Ramos (cell line): Measurements from ENCODE around the gene ZNF526.

ENCODE experiments used
- in situ Hi-C: fragments of 300-500 bp; cut with MboI; formaldehyde crosslinking; loops from one replicate; pipeline ENCODE4 v1.14.3; 2022; ENCODE audit warnings: low sequenced_read_pairs; ENCODE audit not compliant: unreplicated experiment

Gene ZNF526

DNA sequence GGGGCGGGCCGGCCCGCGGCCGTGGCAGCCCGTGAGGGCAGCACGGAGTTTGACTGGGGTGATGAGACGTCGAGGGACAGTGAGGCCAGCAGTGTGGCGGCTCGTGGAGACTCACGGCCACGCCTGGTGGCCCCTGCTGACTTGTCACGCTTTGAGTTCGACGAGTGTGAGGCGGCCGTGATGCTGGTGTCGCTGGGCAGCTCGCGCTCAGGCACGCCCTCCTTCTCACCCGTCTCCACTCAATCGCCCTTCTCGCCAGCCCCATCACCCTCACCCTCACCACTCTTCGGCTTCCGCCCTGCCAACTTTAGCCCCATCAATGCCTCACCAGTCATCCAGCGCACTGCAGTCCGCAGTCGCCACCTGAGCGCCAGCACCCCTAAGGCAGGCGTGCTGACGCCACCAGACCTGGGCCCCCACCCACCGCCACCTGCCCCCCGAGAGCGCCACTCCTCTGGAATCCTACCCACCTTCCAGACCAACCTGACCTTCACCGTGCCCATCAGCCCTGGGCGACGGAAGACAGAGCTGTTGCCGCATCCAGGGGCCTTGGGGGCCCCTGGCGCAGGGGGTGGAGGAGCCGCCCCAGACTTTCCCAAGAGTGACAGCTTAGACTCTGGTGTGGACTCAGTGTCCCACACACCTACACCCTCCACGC is 53.4 kb downstream of the ZNF526 start:
- in situ Hi-C loops, result loop anchor here (25.0 kb wide), 1 partner anchor 1486 kb away; the partner anchor contains the start of genes EGLN2, MIA and RAB4B

DNA sequence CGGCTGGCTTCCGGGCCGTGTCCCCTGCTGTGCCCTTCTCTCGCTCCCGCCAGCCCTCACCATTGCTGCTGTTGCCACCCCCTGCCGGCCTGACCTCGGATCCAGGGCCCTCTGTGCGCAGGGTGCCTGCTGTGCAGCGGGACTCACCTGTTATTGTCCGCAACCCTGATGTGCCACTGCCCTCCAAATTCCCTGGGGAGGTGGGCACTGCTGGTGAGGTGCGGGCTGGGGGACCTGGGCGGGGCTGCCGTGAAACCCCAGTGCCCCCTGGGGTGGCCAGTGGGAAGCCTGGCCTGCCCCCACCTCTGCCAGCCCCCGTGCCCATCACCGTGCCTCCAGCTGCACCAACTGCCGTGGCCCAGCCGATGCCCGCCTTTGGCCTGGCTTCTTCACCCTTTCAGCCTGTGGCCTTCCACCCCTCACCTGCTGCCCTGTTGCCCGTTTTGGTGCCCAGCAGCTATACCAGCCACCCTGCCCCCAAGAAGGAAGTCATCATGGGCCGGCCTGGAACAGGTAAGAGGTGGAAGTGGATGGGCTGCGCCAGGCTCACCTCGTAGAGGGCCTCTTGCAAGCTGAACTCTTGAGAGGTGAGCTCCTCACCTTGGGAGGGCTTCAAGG is 54.1 kb downstream of the ZNF526 start:
- in situ Hi-C loops, result loop anchor here (25.0 kb wide), 1 partner anchor 1487 kb away; the partner anchor contains the start of genes EGLN2, MIA and RAB4B

DNA sequence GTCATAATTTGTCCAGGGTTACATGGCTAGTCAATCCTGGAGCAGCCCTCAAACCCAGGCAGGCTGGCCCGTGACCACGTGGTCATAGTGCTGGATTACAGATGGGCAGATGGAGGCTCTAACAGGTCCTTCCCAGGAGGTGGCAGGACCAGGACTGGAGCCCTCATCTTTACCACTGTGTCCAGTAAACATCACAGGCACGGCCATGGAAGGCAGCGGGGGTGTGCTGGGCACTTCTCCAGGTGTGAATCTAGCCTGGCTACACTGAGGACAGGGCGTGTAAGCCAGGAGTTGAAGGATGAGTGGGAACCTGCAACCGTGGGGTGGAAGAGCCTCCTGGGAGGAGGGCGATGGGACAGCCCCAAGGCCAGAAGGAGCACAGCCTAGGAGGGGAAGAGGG is 55.0 kb downstream of the ZNF526 start:
- in situ Hi-C loops, result no loop called here

DNA sequence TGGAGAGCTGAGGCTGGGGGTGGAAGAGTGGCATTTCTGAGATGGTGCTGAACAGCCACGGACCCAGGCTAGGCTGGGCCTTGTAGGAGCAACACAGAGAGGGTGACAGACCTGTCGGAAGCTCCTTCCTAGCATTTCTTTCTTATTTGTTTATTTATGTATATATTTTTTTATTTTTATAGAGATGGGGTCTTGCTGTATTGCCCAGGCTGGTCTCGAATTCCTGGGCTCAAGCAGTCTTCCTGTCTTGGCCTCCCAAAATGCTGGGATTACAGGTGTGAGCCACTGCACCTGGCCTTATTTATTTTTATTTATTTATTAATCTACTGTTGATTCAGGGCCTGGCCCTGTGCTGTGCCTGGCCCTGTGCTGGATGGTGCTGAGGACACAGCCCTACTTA is 55.4 kb downstream of the ZNF526 start:
- in situ Hi-C loops, result no loop called here

DNA sequence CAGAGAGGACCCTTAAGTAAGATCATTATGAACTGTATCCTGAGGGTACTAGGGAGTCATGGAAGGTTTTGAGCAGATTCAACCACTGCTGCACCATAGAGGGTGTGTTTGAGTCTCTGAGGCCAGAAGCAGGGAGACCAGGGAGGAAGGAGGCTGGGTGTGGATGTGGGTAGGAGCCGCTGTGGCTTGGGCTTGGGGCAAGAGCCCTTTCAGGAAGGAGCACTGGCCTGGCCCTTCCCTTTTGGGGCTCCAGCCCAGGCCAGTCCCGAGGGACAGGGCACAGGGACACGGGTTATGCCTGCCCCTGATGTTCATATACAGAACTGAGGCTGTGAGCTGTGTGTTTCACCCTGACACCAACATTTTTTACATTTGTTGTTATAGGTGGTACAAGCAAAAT is 56.2 kb downstream of the ZNF526 start:
- in situ Hi-C loops, result no loop called here

DNA sequence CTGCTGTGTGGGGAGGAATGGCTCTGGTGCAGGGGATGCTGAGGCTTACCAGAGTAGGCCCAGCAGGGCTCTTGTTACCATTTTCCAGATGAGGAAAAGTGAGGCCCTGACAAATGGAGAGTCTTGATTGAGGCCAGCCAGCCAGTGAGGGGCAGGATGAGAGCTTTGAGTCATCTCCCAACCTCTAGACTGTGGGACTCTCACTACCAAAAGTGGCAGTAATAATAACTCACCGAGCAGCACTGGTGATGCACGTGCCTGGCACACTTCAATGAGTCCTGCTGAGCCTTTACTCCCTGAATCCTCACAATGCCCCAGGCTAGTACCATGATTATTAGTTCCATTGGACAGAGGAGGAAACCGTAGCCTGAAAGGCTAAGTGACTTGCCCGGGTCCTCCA is 56.7 kb downstream of the ZNF526 start:
- in situ Hi-C loops, result no loop called here
